Muscle layer of colon (tissue), 2 donors: ENCODE results near the gene C11orf87.

Experiments used
- H3K27ac ChIP-seq: one replicate; pipeline ENCODE4 v1.7.0; 2013; ENCODE audit warnings: low read depth, mild to moderate bottlenecking, low read length, moderate library complexity
- H3K27me3 ChIP-seq, 2 donors: one replicate each; pipeline ENCODE4 v1.7.0; 2013; ENCODE audit warnings: low read length in 2 of 2, mild to moderate bottlenecking in 2 of 2; ENCODE audit not compliant: insufficient read depth in 2 of 2, control insufficient read depth in 1 of 2
- H3K36me3 ChIP-seq: one replicate; pipeline ENCODE4 v1.7.0; 2013; ENCODE audit warnings: mild to moderate bottlenecking, low read length; ENCODE audit not compliant: insufficient read depth
- H3K4me1 ChIP-seq: one replicate; pipeline ENCODE4 v1.7.0; 2013; ENCODE audit warnings: mild to moderate bottlenecking, low read length; ENCODE audit not compliant: insufficient read depth
- H3K4me3 ChIP-seq, 2 donors: one replicate each; pipeline ENCODE4 v1.7.0; 2013; ENCODE audit warnings: low read length in 2 of 2, low read depth in 1 of 2, mild to moderate bottlenecking in 1 of 2, moderate library complexity in 1 of 2
- H3K9ac ChIP-seq: one replicate; pipeline ENCODE4 v1.7.0; 2013; ENCODE audit warnings: low read length
- H3K9me3 ChIP-seq: one replicate; pipeline ENCODE4 v1.7.0; 2013; ENCODE audit warnings: mild to moderate bottlenecking, low read length
- donor health status: abdominal sarcoma.
- donor health status: Adenocarcinoma of cecum.

C11orf87 gene

DNA sequence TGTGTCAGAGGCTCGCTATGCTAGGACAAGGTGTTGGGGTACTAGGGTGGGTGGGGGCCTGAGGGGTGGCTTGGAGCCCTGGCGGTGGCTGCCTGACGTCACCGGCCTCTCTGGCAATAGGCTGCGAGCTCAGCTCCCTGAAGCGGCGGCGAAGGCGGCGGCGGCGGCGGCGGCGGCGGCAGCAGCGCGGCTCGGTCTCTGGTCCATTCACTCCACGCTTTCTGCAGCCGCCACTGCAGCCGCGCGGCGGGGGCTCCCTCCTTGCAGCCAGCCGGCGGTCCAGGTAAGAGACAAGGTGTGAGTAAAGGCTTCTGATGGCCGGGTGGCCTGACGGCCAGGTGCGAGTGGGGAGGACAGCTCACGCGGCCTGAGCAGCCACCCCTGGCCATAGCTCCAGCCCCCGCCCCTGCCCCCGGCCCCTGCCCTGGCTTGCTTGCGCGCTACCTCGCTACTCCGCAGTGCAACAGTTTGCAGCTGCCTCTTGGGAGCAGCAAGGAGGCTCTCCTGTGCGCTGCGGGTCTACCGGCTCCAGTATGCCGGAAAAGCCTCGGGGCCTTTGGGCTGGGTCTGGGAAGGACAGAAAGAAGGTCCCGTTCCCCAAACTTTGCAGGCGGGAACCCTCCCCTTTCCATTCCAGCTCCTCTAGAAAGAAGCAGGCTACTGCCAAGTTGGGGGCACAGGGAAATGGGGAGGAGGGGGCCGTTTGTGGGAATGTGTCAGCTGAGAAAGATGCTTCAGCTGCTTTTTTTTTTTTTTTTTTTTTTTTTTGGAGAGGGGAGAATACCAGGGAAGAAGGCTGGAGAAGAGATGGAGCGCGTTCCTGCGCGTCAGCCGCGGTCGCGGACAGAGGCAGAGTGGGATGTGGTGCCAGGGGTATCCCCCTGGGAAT lies at the start of gene C11orf87:
C11orf87 (plus strand) TSS at position 210 of the 889 bp plus-strand sequence. CDS start 1,444 bp downstream, outside the sequence.
- Histone ChIP-seq H3K9me3 (no peaks in the 10 kb centered on the region), H3K4me1 (no peaks in the 10 kb centered on the region), H3K36me3 (no peaks in the 10 kb centered on the region), H3K27ac (no peak within 1 kb of the TSS), H3K27me3 (peaks cover 0 to 27% of the 10 kb centered on the region in 2 donors), H3K9ac (no peak within 1 kb of the TSS), H3K4me3 (no peak within 1 kb of the TSS)

DNA sequence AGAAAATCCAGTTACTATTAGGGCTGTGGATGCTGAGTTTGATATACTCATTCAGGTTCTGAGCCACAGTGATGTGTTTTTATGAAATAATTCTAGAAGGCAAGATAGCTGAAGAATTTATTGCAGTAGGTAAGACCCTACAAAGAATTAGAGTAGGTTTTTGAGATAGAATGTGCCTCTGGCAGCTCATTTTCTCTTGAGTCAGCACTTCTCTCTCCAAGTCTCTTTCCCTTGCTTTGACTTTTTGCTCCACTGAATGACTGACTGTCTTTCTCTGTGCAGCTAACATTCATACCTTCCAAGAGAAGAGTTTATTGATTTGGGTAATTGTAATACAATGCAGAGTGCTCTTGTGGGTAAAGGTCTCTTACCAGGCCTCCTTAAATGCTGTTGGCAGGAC lies 48.0 kb upstream of the C11orf87 start:
- no peak overlapping the region for H3K27ac ChIP-seq
- no peaks in the 10 kb centered on the region for H3K4me1 ChIP-seq
- H3K27me3 ChIP-seq: no peaks in the 10 kb centered on the region
- H3K36me3 ChIP-seq: no peaks in the 10 kb centered on the region
- no peaks in the 10 kb centered on the region for H3K9me3 ChIP-seq
- no peak overlapping the region for H3K4me3 ChIP-seq
- H3K9ac ChIP-seq: no peak overlapping the region

GRCh38 chr11:109374441-109374840 lies 47.5 kb upstream of the C11orf87 start:
- Histone ChIP-seq H3K9me3 (no peaks in the 10 kb centered on the region), H3K9ac (no peak overlapping the region), H3K4me1 (no peaks in the 10 kb centered on the region), H3K27ac (no peak overlapping the region), H3K4me3 (no peak overlapping the region), H3K36me3 (no peaks in the 10 kb centered on the region), H3K27me3 (no peaks in the 10 kb centered on the region)

GRCh38 chr11:109377039-109377742 lies 44.8 kb upstream of the C11orf87 start:
- Histone ChIP-seq H3K9me3 (no peaks in the 10 kb centered on the region), H3K4me3 (no peak overlapping the region), H3K36me3 (no peaks in the 10 kb centered on the region), H3K9ac (no peak overlapping the region), H3K4me1 (no peaks in the 10 kb centered on the region), H3K27ac (no peak overlapping the region), H3K27me3 (no peaks in the 10 kb centered on the region)

DNA sequence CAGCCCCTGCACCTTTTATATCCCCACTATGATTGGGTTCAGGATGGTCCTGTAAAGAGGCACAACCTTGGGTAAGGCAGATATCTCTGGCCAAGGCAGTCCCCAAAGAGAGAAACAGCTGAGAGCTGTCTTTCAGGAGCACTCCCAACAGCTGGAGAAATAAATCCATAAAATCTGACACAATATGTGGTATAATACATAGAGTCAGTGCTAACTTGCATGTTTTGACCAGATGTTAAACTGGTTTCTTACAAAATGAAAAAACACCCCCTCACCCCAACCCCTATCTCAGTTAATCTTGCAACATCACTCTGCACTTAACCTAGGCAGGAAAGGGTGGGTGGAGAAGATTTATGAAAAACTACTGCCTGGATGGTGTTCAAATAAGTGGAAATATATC lies 44.0 kb upstream of the C11orf87 start:
- no peaks in the 10 kb centered on the region for H3K27me3 ChIP-seq
- H3K4me3 ChIP-seq: no peak overlapping the region
- no peaks in the 10 kb centered on the region for H3K9me3 ChIP-seq
- no peaks in the 10 kb centered on the region for H3K36me3 ChIP-seq
- no peaks in the 10 kb centered on the region for H3K4me1 ChIP-seq
- no peak overlapping the region for H3K9ac ChIP-seq
- H3K27ac ChIP-seq: no peak overlapping the region

DNA sequence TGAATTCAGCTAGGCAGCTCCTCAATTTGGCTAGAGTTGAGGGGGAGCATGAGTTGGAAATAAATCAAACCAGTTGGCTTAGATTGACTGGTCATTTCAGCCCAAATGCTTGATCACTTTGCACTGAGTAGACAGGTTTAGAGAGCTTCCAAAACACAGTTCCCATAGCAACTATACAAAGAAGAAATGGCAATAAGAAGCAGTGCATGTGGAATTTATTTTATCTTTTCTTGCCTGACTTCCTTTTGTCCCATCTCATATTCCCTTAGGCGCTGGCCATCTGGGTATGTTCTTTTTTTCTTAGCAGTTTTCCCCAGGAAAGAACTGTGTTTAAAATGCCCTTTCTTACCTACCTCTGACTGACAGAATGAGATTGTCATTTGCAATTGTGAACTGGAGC lies 38.7 kb upstream of the C11orf87 start:
- no peak overlapping the region for H3K27ac ChIP-seq
- H3K4me1 ChIP-seq: no peaks in the 10 kb centered on the region
- no peaks in the 10 kb centered on the region for H3K27me3 ChIP-seq
- H3K36me3 ChIP-seq: no peaks in the 10 kb centered on the region
- no peak overlapping the region for H3K4me3 ChIP-seq
- H3K9ac ChIP-seq: no peak overlapping the region
- H3K9me3 ChIP-seq: no peaks in the 10 kb centered on the region

- Histone ChIP-seq H3K4me1 (no peaks in the 10 kb centered on the region), H3K27ac (no peak overlapping the region), H3K9me3 (no peaks in the 10 kb centered on the region), H3K27me3 (no peaks in the 10 kb centered on the region), H3K4me3 (no peak overlapping the region), H3K36me3 (no peaks in the 10 kb centered on the region), H3K9ac (no peak overlapping the region)
Observed at GRCh38 chr11:109384873-109385272, 37.1 kb upstream of the C11orf87 start.

DNA sequence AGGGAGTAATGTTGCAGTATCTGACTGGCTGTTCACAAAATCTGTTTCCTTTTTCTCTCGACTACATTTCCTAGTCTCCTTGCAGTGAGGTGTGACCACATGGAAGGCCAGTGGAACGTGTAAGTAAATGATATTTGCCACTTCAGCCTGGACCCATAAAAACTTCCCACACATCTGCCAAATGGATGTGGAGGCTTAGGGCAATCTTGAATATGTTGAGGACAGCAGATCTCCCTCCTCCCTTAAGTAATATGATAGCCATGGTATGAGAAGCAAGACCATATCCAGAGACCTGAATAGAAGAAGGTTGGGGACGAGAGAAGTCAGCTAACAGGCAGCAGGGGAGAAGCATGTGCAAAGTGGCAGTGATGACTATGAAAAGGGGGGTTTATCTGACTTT lies 33.0 kb upstream of the C11orf87 start:
- Histone ChIP-seq H3K27ac (no peak overlapping the region), H3K9me3 (no peaks in the 10 kb centered on the region), H3K36me3 (no peaks in the 10 kb centered on the region), H3K27me3 (no peaks in the 10 kb centered on the region), H3K4me1 (no peaks in the 10 kb centered on the region), H3K9ac (no peak overlapping the region), H3K4me3 (no peak overlapping the region)

DNA sequence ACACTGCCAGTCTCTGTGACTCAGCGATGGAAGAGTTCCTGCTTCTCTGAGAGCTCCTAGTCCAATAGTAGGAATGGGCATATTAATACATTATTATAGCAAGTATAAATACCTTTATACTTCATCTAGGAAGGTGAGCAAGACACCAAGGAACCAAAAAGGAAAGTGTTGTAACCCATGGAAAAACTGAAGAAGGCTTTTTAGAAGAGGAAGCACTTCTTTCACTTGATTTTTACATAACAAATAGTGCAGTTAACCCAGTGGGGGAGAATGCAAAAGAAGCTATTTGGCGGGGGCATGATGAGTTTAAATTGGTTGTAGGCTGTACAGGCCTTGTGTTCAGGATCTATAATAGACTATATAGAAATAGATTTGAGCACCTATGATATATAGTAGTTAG lies 31.2 kb upstream of the C11orf87 start:
- no peaks in the 10 kb centered on the region for H3K36me3 ChIP-seq
- no peaks in the 10 kb centered on the region for H3K4me1 ChIP-seq
- no peak overlapping the region for H3K4me3 ChIP-seq
- H3K27ac ChIP-seq: no peak overlapping the region
- no peak overlapping the region for H3K9ac ChIP-seq
- H3K27me3 ChIP-seq: no peaks in the 10 kb centered on the region
- H3K9me3 ChIP-seq: no peaks in the 10 kb centered on the region

GRCh38 chr11:109401545-109401944 lies 20.4 kb upstream of the C11orf87 start:
- Histone ChIP-seq H3K9ac (no peak overlapping the region), H3K36me3 (no peaks in the 10 kb centered on the region), H3K27me3 (no peaks in the 10 kb centered on the region), H3K4me1 (no peaks in the 10 kb centered on the region), H3K27ac (no peak overlapping the region), H3K9me3 (no peaks in the 10 kb centered on the region), H3K4me3 (no peak overlapping the region)

DNA sequence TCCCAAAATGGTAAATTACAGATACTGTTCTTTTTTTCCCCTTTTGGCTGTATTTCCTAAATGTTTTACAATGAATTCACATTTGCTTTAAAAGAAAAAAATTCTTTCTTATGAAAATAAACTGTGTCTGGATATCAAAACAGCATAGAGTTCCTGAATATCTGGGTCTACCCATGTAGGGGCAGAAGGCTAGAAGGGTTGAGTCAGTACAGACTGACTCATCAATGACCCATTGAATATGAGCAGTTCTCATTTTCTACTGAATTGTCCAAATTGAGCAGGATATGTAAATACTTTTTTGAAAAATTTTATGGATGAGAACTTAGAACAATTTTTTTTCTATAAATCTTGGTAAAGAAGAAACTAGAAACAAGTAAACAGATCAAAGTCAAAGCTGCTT lies 16.3 kb upstream of the C11orf87 start:
- H3K27me3 ChIP-seq: no peaks in the 10 kb centered on the region
- H3K36me3 ChIP-seq: no peaks in the 10 kb centered on the region
- H3K4me3 ChIP-seq: no peak overlapping the region
- no peaks in the 10 kb centered on the region for H3K4me1 ChIP-seq
- H3K9ac ChIP-seq: no peak overlapping the region
- no peak overlapping the region for H3K27ac ChIP-seq
- no peaks in the 10 kb centered on the region for H3K9me3 ChIP-seq
